Fibroblast of villous mesenchyme (primary cell): ENCODE measurements around the gene SERINC5. TPM values are rescaled to one million over a fixed set of nuclear protein-coding genes. Genes with fewer than 3 reads are reported as not detected.
"Not testable (repeated sequence)": the region's sequence is repeated elsewhere in the genome, so short reads cannot be mapped to it uniquely, and the experiment has no call there.

ENCODE experiments used
- DNase-seq: peaks from one replicate; pipeline ENCODE4 v3.0.0-alpha.2; 2010; ENCODE audit warnings: low read depth
- H3K4me3 ChIP-seq: 2 replicates; pipeline ENCODE4 v1.5.1; 2011; ENCODE audit warnings: low read depth, mild to moderate bottlenecking, low read length
- total RNA-seq: library from RNA; depleted of rRNA; stranded (reverse); fragments of >200 nt; gene quantifications from 2 replicates; pipeline ENCODE4 v1.2.3, GENCODE V29; 2012
- TF ChIP-seq, protein P1 (sequence below): IDR thresholded peaks from 2 replicates; pipeline ENCODE4 v1.5.1; 2012; ENCODE audit warnings: low read depth, mild to moderate bottlenecking, low read length; ENCODE audit not compliant: insufficient read depth

SERINC5 gene
- total RNA-seq, 1 donor: 13.8 TPM

GRCh38 chr5:80141681-80142080 lies 114.2 kb downstream of the SERINC5 start:
- no peak for DNase-seq
- no peak overlapping the region for H3K4me3 ChIP-seq
- TF ChIP-seq, protein P1, sequence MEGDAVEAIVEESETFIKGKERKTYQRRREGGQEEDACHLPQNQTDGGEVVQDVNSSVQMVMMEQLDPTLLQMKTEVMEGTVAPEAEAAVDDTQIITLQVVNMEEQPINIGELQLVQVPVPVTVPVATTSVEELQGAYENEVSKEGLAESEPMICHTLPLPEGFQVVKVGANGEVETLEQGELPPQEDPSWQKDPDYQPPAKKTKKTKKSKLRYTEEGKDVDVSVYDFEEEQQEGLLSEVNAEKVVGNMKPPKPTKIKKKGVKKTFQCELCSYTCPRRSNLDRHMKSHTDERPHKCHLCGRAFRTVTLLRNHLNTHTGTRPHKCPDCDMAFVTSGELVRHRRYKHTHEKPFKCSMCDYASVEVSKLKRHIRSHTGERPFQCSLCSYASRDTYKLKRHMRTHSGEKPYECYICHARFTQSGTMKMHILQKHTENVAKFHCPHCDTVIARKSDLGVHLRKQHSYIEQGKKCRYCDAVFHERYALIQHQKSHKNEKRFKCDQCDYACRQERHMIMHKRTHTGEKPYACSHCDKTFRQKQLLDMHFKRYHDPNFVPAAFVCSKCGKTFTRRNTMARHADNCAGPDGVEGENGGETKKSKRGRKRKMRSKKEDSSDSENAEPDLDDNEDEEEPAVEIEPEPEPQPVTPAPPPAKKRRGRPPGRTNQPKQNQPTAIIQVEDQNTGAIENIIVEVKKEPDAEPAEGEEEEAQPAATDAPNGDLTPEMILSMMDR: no peak

GRCh38 chr5:80141147-80141671 lies 114.6 kb downstream of the SERINC5 start:
- TF ChIP-seq, protein P1: no peak
- no peak overlapping the region for H3K4me3 ChIP-seq
- DNase-seq: peak; percentile 86

DNA sequence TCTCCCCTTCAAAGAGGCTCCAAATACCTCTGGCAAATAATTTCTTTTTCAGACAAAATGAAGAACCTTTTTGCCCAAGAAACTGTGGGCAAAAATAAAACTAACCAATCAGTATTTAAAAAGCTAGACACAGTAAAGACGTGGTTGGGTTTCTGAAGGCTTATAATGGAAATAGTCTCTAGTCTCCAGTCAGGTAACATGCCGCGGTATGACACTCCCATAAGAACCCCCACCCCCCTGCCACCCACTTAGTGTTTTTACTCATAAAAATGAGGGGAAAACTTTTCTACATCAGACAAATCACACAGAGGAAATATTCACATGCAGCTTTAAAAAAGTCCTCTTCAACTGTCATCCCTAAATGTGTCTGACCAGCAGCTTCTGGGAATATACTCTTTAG lies 115.4 kb downstream of the SERINC5 start:
- no peak for DNase-seq
- no peak overlapping the region for H3K4me3 ChIP-seq
- TF ChIP-seq, protein P1: no peak

- H3K4me3 ChIP-seq: no peak overlapping the region
- TF ChIP-seq, protein P1: no peak
- no peak for DNase-seq
Observed at GRCh38 chr5:80139466-80139972, 116.3 kb downstream of the SERINC5 start.

DNA sequence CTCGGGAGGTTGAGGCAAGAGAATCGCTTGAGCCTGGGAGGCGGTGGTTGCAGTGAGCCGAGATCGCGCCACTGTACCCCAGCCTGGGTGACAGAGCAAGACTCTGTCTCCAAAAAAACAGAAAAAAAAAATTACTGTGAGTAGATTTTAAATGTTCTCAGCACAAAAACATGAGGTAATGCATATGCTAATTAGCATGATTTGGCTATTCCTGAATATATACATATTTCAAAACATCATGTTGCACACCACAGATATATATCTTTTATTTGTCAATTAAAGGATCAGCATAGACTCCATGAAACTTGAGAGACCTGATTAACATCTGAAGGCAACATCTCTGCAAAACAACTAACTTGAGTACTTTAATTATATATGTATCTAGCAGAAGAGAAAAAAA lies 117.4 kb downstream of the SERINC5 start:
- TF ChIP-seq, protein P1: no peak
- H3K4me3 ChIP-seq: no peak overlapping the region

GRCh38 chr5:80136798-80137197 lies 119.0 kb downstream of the SERINC5 start:
- not testable (repeated sequence) for DNase-seq, H3K4me3 ChIP-seq

More for the DNA sequence above, 117.4 kb downstream of the SERINC5 start:
- no peak for DNase-seq

- DNase-seq: no peak
- no peak overlapping the region for H3K4me3 ChIP-seq
- TF ChIP-seq, protein P1: no peak
Observed at GRCh38 chr5:80134876-80135275, 121.0 kb downstream of the SERINC5 start.
